Measurements from ENCODE around the gene LITAF.

DNA sequence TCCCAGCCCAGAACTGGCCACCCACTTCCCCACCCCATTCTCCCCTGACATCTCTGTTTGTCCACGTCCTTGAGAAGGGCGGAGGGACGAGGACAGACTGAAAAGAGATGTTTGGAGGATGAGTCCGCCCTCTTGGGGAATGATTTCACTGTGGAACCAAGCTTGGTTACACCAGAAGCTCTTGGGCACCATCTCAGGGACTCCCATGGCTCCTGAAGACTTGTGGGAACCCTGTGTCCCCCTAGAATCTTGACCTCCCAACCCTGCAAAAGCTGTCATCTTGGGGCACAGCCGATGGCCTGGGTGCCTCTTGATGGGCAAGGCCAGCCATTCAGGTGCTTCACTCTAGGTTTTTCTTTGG lies 25.9 kb upstream of the LITAF start:
- no peak for TF ChIP-seq POLR2A (IDR thresholded peaks at IDR 0.05)
- TF ChIP-seq, protein P1, sequence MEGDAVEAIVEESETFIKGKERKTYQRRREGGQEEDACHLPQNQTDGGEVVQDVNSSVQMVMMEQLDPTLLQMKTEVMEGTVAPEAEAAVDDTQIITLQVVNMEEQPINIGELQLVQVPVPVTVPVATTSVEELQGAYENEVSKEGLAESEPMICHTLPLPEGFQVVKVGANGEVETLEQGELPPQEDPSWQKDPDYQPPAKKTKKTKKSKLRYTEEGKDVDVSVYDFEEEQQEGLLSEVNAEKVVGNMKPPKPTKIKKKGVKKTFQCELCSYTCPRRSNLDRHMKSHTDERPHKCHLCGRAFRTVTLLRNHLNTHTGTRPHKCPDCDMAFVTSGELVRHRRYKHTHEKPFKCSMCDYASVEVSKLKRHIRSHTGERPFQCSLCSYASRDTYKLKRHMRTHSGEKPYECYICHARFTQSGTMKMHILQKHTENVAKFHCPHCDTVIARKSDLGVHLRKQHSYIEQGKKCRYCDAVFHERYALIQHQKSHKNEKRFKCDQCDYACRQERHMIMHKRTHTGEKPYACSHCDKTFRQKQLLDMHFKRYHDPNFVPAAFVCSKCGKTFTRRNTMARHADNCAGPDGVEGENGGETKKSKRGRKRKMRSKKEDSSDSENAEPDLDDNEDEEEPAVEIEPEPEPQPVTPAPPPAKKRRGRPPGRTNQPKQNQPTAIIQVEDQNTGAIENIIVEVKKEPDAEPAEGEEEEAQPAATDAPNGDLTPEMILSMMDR (IDR thresholded peaks at IDR 0.05): no peak
